ENCODE measurements around the gene SHISAL2B.
A peak's percentile ranks its signal among the peaks of the same experiment; 100 is the strongest.

Gene SHISAL2B

DNA sequence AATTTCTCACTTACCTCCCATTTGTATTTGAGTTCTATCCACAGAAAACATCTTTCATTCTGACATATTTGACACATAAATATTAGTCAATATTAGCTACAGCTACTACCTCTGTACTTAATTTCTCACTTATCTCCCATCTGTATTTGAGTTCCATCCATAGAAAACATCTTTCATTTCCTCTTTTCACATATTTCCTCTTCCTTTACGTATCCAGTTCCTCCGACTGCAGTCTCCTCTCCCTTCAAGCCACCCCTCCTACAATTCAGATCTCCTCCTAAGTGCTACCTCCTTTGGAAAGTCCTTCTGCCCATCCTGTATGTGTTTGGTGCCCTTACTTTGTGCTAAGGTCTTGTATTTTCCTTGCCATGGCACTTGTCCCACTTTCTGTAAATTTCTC, 76.6 kb downstream of the SHISAL2B start:
- DNase-seq (ENCODE audit: low read depth, low spot score) = no peak
- H3K4me3 ChIP-seq (ENCODE audit: low read length) = peak overlapping the region; percentile 83
